ENCODE results near the gene C19orf25. TPM values are rescaled to one million over a fixed set of nuclear protein-coding genes. Genes with fewer than 3 reads are reported as not detected.

C19orf25 gene
- total and polyA plus RNA-seq, 2 of the 13 experiments (the other 11 are each of a cell fraction or from before 2014, with no cell fraction given): 14.2 to 32.4 TPM

DNA sequence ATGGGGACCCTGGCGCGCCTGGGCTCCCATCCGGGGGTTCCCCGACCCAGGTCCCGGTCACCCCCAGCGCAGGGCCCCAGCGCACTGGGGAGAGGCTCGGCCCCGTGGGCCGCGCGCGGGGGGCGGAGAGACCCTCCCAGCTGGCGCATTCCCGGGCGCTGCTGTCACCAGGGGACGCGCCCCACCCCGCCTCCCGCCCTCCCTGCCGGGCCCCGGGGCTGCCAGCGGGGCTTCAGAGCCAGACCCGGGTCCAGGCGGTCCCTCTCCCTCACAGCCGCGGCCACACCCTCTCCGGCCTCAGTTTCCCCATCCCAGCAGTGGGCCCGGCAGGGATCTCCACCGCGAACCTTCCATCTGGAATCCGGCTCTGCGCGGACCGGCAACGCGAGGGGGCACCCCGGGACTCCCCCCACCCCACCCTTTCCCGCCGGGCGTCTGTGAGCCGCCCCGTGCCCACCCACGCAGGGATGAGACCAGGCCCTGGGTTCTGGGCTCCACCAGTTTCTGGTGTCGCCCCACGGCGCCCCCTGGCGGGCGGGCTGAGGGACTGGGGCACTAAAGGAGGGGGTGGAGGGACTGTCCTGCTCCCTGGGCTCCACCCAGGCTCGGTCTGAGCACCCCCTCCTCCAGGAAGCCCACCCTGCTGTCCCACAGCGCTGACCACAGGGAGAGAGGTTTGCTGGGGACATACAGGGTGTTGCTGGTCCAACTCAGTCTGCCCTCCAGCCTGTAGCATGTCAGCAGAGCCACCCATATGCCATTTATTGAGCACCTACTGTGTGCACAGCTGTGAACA, 34.7 kb upstream of the C19orf25 start (continued):
- TF ChIP-seq ZMYM3 (CRISPR knock-in tag; IDR thresholded peaks at IDR 0.05) (peak; percentile 81), ZNF891 (CRISPR knock-in tag; IDR thresholded peaks at IDR 0.05) (no peak), ZNF572 (CRISPR knock-in tag; IDR thresholded peaks at IDR 0.05) (no peak), EP300 (IDR thresholded peaks at IDR 0.05; ENCODE audit: low read depth in 2 of 2, low read length in 2 of 2) (no peak), EP300 (CRISPR knock-in tag; IDR thresholded peaks at IDR 0.05; ENCODE audit: borderline replicate concordance) (no peak), ZNF260 (CRISPR knock-in tag; IDR thresholded peaks at IDR 0.05; ENCODE audit: borderline replicate concordance, low read depth) (0 out of 2 replicates have a peak, but pooled peaks have one; percentile 43), ZKSCAN8 (CRISPR knock-in tag; IDR thresholded peaks at IDR 0.05; ENCODE audit: borderline replicate concordance) (peak; percentile 25; the same call in 1 of the 2 replicates), KDM1A (CRISPR knock-in tag; IDR thresholded peaks at IDR 0.05) (peak; percentile 20; the same call in 1 of the 2 replicates)
- TF ChIP-seq, protein P1, sequence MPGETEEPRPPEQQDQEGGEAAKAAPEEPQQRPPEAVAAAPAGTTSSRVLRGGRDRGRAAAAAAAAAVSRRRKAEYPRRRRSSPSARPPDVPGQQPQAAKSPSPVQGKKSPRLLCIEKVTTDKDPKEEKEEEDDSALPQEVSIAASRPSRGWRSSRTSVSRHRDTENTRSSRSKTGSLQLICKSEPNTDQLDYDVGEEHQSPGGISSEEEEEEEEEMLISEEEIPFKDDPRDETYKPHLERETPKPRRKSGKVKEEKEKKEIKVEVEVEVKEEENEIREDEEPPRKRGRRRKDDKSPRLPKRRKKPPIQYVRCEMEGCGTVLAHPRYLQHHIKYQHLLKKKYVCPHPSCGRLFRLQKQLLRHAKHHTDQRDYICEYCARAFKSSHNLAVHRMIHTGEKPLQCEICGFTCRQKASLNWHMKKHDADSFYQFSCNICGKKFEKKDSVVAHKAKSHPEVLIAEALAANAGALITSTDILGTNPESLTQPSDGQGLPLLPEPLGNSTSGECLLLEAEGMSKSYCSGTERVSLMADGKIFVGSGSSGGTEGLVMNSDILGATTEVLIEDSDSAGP (CRISPR knock-in tag; IDR thresholded peaks at IDR 0.05; ENCODE audit: borderline replicate concordance): peak; percentile 16; the same call in 1 of the 2 replicates
- TF ChIP-seq, protein P2, sequence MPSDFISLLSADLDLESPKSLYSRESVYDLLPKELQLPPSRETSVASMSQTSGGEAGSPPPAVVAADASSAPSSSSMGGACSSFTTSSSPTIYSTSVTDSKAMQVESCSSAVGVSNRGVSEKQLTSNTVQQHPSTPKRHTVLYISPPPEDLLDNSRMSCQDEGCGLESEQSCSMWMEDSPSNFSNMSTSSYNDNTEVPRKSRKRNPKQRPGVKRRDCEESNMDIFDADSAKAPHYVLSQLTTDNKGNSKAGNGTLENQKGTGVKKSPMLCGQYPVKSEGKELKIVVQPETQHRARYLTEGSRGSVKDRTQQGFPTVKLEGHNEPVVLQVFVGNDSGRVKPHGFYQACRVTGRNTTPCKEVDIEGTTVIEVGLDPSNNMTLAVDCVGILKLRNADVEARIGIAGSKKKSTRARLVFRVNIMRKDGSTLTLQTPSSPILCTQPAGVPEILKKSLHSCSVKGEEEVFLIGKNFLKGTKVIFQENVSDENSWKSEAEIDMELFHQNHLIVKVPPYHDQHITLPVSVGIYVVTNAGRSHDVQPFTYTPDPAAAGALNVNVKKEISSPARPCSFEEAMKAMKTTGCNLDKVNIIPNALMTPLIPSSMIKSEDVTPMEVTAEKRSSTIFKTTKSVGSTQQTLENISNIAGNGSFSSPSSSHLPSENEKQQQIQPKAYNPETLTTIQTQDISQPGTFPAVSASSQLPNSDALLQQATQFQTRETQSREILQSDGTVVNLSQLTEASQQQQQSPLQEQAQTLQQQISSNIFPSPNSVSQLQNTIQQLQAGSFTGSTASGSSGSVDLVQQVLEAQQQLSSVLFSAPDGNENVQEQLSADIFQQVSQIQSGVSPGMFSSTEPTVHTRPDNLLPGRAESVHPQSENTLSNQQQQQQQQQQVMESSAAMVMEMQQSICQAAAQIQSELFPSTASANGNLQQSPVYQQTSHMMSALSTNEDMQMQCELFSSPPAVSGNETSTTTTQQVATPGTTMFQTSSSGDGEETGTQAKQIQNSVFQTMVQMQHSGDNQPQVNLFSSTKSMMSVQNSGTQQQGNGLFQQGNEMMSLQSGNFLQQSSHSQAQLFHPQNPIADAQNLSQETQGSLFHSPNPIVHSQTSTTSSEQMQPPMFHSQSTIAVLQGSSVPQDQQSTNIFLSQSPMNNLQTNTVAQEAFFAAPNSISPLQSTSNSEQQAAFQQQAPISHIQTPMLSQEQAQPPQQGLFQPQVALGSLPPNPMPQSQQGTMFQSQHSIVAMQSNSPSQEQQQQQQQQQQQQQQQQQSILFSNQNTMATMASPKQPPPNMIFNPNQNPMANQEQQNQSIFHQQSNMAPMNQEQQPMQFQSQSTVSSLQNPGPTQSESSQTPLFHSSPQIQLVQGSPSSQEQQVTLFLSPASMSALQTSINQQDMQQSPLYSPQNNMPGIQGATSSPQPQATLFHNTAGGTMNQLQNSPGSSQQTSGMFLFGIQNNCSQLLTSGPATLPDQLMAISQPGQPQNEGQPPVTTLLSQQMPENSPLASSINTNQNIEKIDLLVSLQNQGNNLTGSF (CRISPR knock-in tag; IDR thresholded peaks at IDR 0.05): no peak
- TF ChIP-seq, protein P3, sequence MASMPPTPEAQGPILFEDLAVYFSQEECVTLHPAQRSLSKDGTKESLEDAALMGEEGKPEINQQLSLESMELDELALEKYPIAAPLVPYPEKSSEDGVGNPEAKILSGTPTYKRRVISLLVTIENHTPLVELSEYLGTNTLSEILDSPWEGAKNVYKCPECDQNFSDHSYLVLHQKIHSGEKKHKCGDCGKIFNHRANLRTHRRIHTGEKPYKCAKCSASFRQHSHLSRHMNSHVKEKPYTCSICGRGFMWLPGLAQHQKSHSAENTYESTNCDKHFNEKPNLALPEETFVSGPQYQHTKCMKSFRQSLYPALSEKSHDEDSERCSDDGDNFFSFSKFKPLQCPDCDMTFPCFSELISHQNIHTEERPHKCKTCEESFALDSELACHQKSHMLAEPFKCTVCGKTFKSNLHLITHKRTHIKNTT (CRISPR knock-in tag; IDR thresholded peaks at IDR 0.05): no peak
- TF ChIP-seq, protein P4, sequence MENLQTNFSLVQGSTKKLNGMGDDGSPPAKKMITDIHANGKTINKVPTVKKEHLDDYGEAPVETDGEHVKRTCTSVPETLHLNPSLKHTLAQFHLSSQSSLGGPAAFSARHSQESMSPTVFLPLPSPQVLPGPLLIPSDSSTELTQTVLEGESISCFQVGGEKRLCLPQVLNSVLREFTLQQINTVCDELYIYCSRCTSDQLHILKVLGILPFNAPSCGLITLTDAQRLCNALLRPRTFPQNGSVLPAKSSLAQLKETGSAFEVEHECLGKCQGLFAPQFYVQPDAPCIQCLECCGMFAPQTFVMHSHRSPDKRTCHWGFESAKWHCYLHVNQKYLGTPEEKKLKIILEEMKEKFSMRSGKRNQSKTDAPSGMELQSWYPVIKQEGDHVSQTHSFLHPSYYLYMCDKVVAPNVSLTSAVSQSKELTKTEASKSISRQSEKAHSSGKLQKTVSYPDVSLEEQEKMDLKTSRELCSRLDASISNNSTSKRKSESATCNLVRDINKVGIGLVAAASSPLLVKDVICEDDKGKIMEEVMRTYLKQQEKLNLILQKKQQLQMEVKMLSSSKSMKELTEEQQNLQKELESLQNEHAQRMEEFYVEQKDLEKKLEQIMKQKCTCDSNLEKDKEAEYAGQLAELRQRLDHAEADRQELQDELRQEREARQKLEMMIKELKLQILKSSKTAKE (CRISPR knock-in tag; IDR thresholded peaks at IDR 0.05; ENCODE audit: borderline replicate concordance): no peak
- TF ChIP-seq, protein P5, sequence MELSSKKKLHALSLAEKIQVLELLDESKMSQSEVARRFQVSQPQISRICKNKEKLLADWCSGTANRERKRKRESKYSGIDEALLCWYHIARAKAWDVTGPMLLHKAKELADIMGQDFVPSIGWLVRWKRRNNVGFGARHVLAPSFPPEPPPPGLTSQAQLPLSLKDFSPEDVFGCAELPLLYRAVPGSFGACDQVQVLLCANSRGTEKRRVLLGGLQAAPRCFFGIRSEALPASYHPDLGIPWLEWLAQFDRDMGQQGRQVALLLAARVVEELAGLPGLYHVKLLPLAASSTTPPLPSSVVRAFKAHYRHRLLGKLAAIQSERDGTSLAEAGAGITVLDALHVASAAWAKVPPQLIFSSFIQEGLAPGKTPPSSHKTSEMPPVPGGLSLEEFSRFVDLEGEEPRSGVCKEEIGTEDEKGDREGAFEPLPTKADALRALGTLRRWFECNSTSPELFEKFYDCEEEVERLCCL (CRISPR knock-in tag; IDR thresholded peaks at IDR 0.05; ENCODE audit: borderline replicate concordance): no peak
- TF ChIP-seq, protein P6, sequence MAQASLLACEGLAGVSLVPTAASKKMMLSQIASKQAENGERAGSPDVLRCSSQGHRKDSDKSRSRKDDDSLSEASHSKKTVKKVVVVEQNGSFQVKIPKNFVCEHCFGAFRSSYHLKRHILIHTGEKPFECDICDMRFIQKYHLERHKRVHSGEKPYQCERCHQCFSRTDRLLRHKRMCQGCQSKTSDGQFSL (CRISPR knock-in tag; IDR thresholded peaks at IDR 0.05): 0 out of 2 replicates have a peak, but pooled peaks have one; percentile 33
